Esophagus muscularis mucosa (tissue), 4 donors: ENCODE measurements around the gene GRK2.

Experiments used
- EP300 ChIP-seq: sonication (generic); formaldehyde crosslinking; IDR thresholded peaks from one replicate; pipeline ENCODE4 v1.6.1; 2017; ENCODE audit warnings: antibody characterized with exemption
- POLR2A ChIP-seq: fragments of 450-650 bp; IDR thresholded peaks from one replicate; pipeline ENCODE4 v1.6.1; 2017; ENCODE audit warnings: antibody characterized with exemption, moderate library complexity, mild to moderate bottlenecking, low read depth
- POLR2AphosphoS5 ChIP-seq, 2 donors: sonication (generic); formaldehyde crosslinking; IDR thresholded peaks; one replicate each; pipeline ENCODE4 v1.6.1; 2017; ENCODE audit warnings: antibody characterized with exemption in 2 of 2
- TF ChIP-seq, protein P1 (sequence below), 3 experiments: fragments of 200-600 bp in 2 of 3; fragments of 450-650 bp in 1 of 3; sonication (generic) in 2 of 3; IDR thresholded peaks; one replicate each; pipeline ENCODE4 v1.5.1; 2017 to 2019; ENCODE audit warnings: antibody characterized with exemption in 3 of 3, mild to moderate bottlenecking in 2 of 3, moderate library complexity in 1 of 3

DNA sequence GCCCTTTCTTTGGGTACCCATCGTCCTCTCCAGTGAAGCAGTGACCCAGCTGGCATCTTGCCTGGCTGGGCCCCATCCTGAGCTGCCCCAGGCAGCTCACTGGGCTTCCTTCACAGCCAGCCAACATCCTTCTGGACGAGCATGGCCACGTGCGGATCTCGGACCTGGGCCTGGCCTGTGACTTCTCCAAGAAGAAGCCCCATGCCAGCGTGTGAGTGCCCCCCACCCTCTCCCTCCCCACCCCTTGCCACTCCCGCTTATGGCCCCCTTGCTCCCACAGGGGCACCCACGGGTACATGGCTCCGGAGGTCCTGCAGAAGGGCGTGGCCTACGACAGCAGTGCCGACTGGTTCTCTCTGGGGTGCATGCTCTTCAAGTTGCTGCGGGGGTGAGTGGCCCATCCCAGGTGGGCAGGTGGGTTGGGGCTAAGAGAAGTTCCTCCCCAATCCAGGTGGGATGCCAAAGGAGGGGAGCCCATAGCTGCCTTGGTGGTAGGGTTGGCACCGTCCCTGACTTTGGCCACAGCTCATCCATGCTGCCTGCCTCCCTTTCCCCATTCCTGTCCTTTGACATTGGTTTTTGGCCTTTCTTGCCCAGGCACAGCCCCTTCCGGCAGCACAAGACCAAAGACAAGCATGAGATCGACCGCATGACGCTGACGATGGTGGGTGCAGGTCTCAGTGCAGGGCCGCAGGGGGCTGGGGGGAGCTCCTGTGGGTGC lies 16.0 kb downstream of the GRK2 start:
- TF ChIP-seq, protein P1, sequence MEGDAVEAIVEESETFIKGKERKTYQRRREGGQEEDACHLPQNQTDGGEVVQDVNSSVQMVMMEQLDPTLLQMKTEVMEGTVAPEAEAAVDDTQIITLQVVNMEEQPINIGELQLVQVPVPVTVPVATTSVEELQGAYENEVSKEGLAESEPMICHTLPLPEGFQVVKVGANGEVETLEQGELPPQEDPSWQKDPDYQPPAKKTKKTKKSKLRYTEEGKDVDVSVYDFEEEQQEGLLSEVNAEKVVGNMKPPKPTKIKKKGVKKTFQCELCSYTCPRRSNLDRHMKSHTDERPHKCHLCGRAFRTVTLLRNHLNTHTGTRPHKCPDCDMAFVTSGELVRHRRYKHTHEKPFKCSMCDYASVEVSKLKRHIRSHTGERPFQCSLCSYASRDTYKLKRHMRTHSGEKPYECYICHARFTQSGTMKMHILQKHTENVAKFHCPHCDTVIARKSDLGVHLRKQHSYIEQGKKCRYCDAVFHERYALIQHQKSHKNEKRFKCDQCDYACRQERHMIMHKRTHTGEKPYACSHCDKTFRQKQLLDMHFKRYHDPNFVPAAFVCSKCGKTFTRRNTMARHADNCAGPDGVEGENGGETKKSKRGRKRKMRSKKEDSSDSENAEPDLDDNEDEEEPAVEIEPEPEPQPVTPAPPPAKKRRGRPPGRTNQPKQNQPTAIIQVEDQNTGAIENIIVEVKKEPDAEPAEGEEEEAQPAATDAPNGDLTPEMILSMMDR (IDR thresholded peaks at IDR 0.05), result no peak
- no peak for TF ChIP-seq POLR2A
- TF ChIP-seq POLR2AphosphoS5 (IDR thresholded peaks at IDR 0.05), result no peak
- TF ChIP-seq EP300, result no peak
